ENCODE measurements around the gene UMOD.

UMOD gene

GRCh38 chr16:20364051-20364450 is 11.5 kb upstream of the UMOD start:
- Histone ChIP-seq H3K36me3 (ENCODE audit: control insufficient read depth in 5 of 5, insufficient read depth in 5 of 5, low read length in 5 of 5) (no peaks in the 10 kb centered on the region), H3K9ac (ENCODE audit: low read length in 5 of 5) (no peak overlapping the region), H3K9me3 (ENCODE audit: control insufficient read depth in 5 of 5, low read length in 5 of 5) (no peaks in the 10 kb centered on the region), H3K27me3 (ENCODE audit: control insufficient read depth in 5 of 5, insufficient read depth in 4 of 5, low read length in 5 of 5) (peaks cover 6 to 19% (median 11%) of the 10 kb centered on the region in 5 donors), H3K27ac (ENCODE audit: low read depth, low read length) (no peak overlapping the region), H3K4me3 (ENCODE audit: low read depth in 1 of 5, low read length in 5 of 5) (no peak overlapping the region), H3K4me1 (ENCODE audit: control insufficient read depth in 5 of 5, insufficient read depth in 5 of 5, low read length in 5 of 5) (no peaks in the 10 kb centered on the region)

- H3K27ac ChIP-seq (ENCODE audit: low read depth, low read length): no peak overlapping the region
- H3K9me3 ChIP-seq (ENCODE audit: control insufficient read depth in 5 of 5, low read length in 5 of 5): no peaks in the 10 kb centered on the region
- H3K9ac ChIP-seq (ENCODE audit: low read length in 5 of 5): no peak overlapping the region
Observed at GRCh38 chr16:20363191-20363590, 10.7 kb upstream of the UMOD start.

GRCh38 chr16:20359997-20360396 is 7.5 kb upstream of the UMOD start:
- Histone ChIP-seq H3K4me1 (ENCODE audit: control insufficient read depth in 5 of 5, insufficient read depth in 5 of 5, low read length in 5 of 5) (no peaks in the 10 kb centered on the region), H3K27me3 (ENCODE audit: control insufficient read depth in 5 of 5, insufficient read depth in 4 of 5, low read length in 5 of 5) (peaks cover 4 to 20% (median 7%) of the 10 kb centered on the region in 5 donors), H3K9ac (ENCODE audit: low read length in 5 of 5) (no peak overlapping the region), H3K9me3 (ENCODE audit: control insufficient read depth in 5 of 5, low read length in 5 of 5) (no peaks in the 10 kb centered on the region), H3K4me3 (ENCODE audit: low read depth in 1 of 5, low read length in 5 of 5) (no peak overlapping the region), H3K36me3 (ENCODE audit: control insufficient read depth in 5 of 5, insufficient read depth in 5 of 5, low read length in 5 of 5) (no peaks in the 10 kb centered on the region), H3K27ac (ENCODE audit: low read depth, low read length) (no peak overlapping the region)

More at GRCh38 chr16:20363191-20363590, 10.7 kb upstream of the UMOD start:
- H3K27me3 ChIP-seq (ENCODE audit: control insufficient read depth in 5 of 5, insufficient read depth in 4 of 5, low read length in 5 of 5): peaks cover 5 to 18% (median 9%) of the 10 kb centered on the region in 5 donors
- H3K4me1 ChIP-seq (ENCODE audit: control insufficient read depth in 5 of 5, insufficient read depth in 5 of 5, low read length in 5 of 5): no peaks in the 10 kb centered on the region
- no peak overlapping the region for H3K4me3 ChIP-seq (ENCODE audit: low read depth in 1 of 5, low read length in 5 of 5)
- no peaks in the 10 kb centered on the region for H3K36me3 ChIP-seq (ENCODE audit: control insufficient read depth in 5 of 5, insufficient read depth in 5 of 5, low read length in 5 of 5)

- peaks cover 0 to 12% (median 7%) of the 10 kb centered on the region in 5 donors for H3K27me3 ChIP-seq (ENCODE audit: control insufficient read depth in 5 of 5, insufficient read depth in 4 of 5, low read length in 5 of 5)
- H3K4me3 ChIP-seq (ENCODE audit: low read depth in 1 of 5, low read length in 5 of 5): no peak overlapping the region
- H3K4me1 ChIP-seq (ENCODE audit: control insufficient read depth in 5 of 5, insufficient read depth in 5 of 5, low read length in 5 of 5): no peaks in the 10 kb centered on the region
- no peak overlapping the region for H3K27ac ChIP-seq (ENCODE audit: low read depth, low read length)
- no peaks in the 10 kb centered on the region for H3K36me3 ChIP-seq (ENCODE audit: control insufficient read depth in 5 of 5, insufficient read depth in 5 of 5, low read length in 5 of 5)
- H3K9ac ChIP-seq (ENCODE audit: low read length in 5 of 5): no peak overlapping the region
- H3K9me3 ChIP-seq (ENCODE audit: control insufficient read depth in 5 of 5, low read length in 5 of 5): peaks cover 0 to 3% (median 0%) of the 10 kb centered on the region in 5 donors
Observed at GRCh38 chr16:20355114-20355782, 2.7 kb upstream of the UMOD start.

- peaks cover 0 to 4% (median 0%) of the 10 kb centered on the region in 5 donors for H3K4me1 ChIP-seq (ENCODE audit: control insufficient read depth in 5 of 5, insufficient read depth in 5 of 5, low read length in 5 of 5)
- no peaks in the 10 kb centered on the region for H3K36me3 ChIP-seq (ENCODE audit: control insufficient read depth in 5 of 5, insufficient read depth in 5 of 5, low read length in 5 of 5)
- no peak overlapping the region for H3K4me3 ChIP-seq (ENCODE audit: low read depth in 1 of 5, low read length in 5 of 5)
- H3K27ac ChIP-seq (ENCODE audit: low read depth, low read length): no peak overlapping the region
- no peak overlapping the region for H3K9ac ChIP-seq (ENCODE audit: low read length in 5 of 5)
- H3K27me3 ChIP-seq (ENCODE audit: control insufficient read depth in 5 of 5, insufficient read depth in 4 of 5, low read length in 5 of 5): peaks cover 4 to 22% (median 11%) of the 10 kb centered on the region in 5 donors
- peaks cover 0 to 3% (median 0%) of the 10 kb centered on the region in 5 donors for H3K9me3 ChIP-seq (ENCODE audit: control insufficient read depth in 5 of 5, low read length in 5 of 5)
Observed at GRCh38 chr16:20353379-20353778, 864 bp upstream of the UMOD start.

GRCh38 chr16:20349615-20350014 is 2.9 kb downstream of the UMOD start:
- Histone ChIP-seq H3K9me3 (ENCODE audit: control insufficient read depth in 5 of 5, low read length in 5 of 5) (peaks cover 0 to 3% (median 0%) of the 10 kb centered on the region in 5 donors), H3K4me3 (ENCODE audit: low read depth in 1 of 5, low read length in 5 of 5) (no peak overlapping the region), H3K27ac (ENCODE audit: low read depth, low read length) (no peak overlapping the region), H3K36me3 (ENCODE audit: control insufficient read depth in 5 of 5, insufficient read depth in 5 of 5, low read length in 5 of 5) (no peaks in the 10 kb centered on the region), H3K9ac (ENCODE audit: low read length in 5 of 5) (no peak overlapping the region), H3K27me3 (ENCODE audit: control insufficient read depth in 5 of 5, insufficient read depth in 4 of 5, low read length in 5 of 5) (peaks cover 9 to 21% (median 12%) of the 10 kb centered on the region in 5 donors), H3K4me1 (ENCODE audit: control insufficient read depth in 5 of 5, insufficient read depth in 5 of 5, low read length in 5 of 5) (peaks cover 0 to 4% (median 0%) of the 10 kb centered on the region in 5 donors)

- H3K27ac ChIP-seq (ENCODE audit: low read depth, low read length): no peak overlapping the region
- no peaks in the 10 kb centered on the region for H3K9me3 ChIP-seq (ENCODE audit: control insufficient read depth in 5 of 5, low read length in 5 of 5)
- peaks cover 0 to 4% (median 0%) of the 10 kb centered on the region in 5 donors for H3K4me1 ChIP-seq (ENCODE audit: control insufficient read depth in 5 of 5, insufficient read depth in 5 of 5, low read length in 5 of 5)
- no peak overlapping the region for H3K9ac ChIP-seq (ENCODE audit: low read length in 5 of 5)
- H3K4me3 ChIP-seq (ENCODE audit: low read depth in 1 of 5, low read length in 5 of 5): peak overlapping the region in 1 of 5 donors; percentile 23
- no peaks in the 10 kb centered on the region for H3K36me3 ChIP-seq (ENCODE audit: control insufficient read depth in 5 of 5, insufficient read depth in 5 of 5, low read length in 5 of 5)
- peaks cover 9 to 21% (median 12%) of the 10 kb centered on the region in 5 donors for H3K27me3 ChIP-seq (ENCODE audit: control insufficient read depth in 5 of 5, insufficient read depth in 4 of 5, low read length in 5 of 5)
Observed at GRCh38 chr16:20348365-20349185, 3.9 kb downstream of the UMOD start.

GRCh38 chr16:20347666-20348364 is 4.7 kb downstream of the UMOD start:
- Histone ChIP-seq H3K36me3 (ENCODE audit: control insufficient read depth in 5 of 5, insufficient read depth in 5 of 5, low read length in 5 of 5) (no peaks in the 10 kb centered on the region), H3K27ac (ENCODE audit: low read depth, low read length) (no peak overlapping the region), H3K9me3 (ENCODE audit: control insufficient read depth in 5 of 5, low read length in 5 of 5) (no peaks in the 10 kb centered on the region), H3K4me1 (ENCODE audit: control insufficient read depth in 5 of 5, insufficient read depth in 5 of 5, low read length in 5 of 5) (peaks cover 0 to 4% (median 0%) of the 10 kb centered on the region in 5 donors), H3K9ac (ENCODE audit: low read length in 5 of 5) (no peak overlapping the region), H3K4me3 (ENCODE audit: low read depth in 1 of 5, low read length in 5 of 5) (no peak overlapping the region), H3K27me3 (ENCODE audit: control insufficient read depth in 5 of 5, insufficient read depth in 4 of 5, low read length in 5 of 5) (peaks cover 9 to 21% (median 12%) of the 10 kb centered on the region in 5 donors)

GRCh38 chr16:20344611-20345010 is 7.9 kb downstream of the UMOD start:
- no peaks in the 10 kb centered on the region for H3K36me3 ChIP-seq (ENCODE audit: control insufficient read depth in 5 of 5, insufficient read depth in 5 of 5, low read length in 5 of 5)
- H3K9me3 ChIP-seq (ENCODE audit: control insufficient read depth in 5 of 5, low read length in 5 of 5): no peaks in the 10 kb centered on the region
- peaks cover 9 to 17% (median 11%) of the 10 kb centered on the region in 5 donors for H3K27me3 ChIP-seq (ENCODE audit: control insufficient read depth in 5 of 5, insufficient read depth in 4 of 5, low read length in 5 of 5)
- no peak overlapping the region for H3K27ac ChIP-seq (ENCODE audit: low read depth, low read length)
- no peak overlapping the region for H3K9ac ChIP-seq (ENCODE audit: low read length in 5 of 5)
- peaks cover 0 to 4% (median 0%) of the 10 kb centered on the region in 5 donors for H3K4me1 ChIP-seq (ENCODE audit: control insufficient read depth in 5 of 5, insufficient read depth in 5 of 5, low read length in 5 of 5)
- no peak overlapping the region for H3K4me3 ChIP-seq (ENCODE audit: low read depth in 1 of 5, low read length in 5 of 5)
